Skin epidermis (tissue), 12 donors: ENCODE measurements around the gene TRIM26.
"Not testable (repeated sequence)": the region's sequence is repeated elsewhere in the genome, so short reads cannot be mapped to it uniquely, and the experiment has no call there.

Source experiments
- H3K27ac ChIP-seq, 21 experiments: fragments of 200-600 bp; sonication (generic) in 11 of 21; one replicate each; pipeline ENCODE4 v1.5.0; 2020; ENCODE audit warnings: mild to moderate bottlenecking in 3 of 21, inconsistent platforms in 2 of 21, moderate library complexity in 2 of 21
- H3K4me3 ChIP-seq, 7 experiments: fragments of 200-600 bp; sonication (generic) in 2 of 7; one replicate each; pipeline ENCODE4 v1.5.0; 2020; ENCODE audit warnings: inconsistent platforms in 2 of 7, mild to moderate bottlenecking in 2 of 7, moderate library complexity in 1 of 7

Gene TRIM26

DNA sequence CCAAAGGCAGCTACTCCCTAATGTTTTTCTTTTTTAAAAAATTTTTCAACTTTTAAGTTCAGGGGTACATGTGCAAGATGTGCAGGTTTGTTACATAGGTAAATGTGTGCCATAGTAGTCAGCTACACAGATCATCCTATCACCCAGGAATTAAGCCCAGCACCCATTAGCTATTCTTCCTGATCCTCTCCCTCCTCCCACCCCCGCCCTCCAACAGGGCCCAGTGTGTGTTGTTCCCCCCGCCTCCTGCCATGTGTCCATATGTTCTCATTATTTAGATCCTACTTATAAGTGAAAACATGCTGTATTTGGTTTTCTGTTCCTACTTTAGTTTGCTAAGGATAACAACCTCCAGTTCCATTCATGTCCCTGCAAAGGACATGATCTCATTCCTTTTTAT is 37.4 kb downstream of the TRIM26 start:
- Histone ChIP-seq H3K27ac (no peak overlapping the region), H3K4me3 (no peak overlapping the region)

DNA sequence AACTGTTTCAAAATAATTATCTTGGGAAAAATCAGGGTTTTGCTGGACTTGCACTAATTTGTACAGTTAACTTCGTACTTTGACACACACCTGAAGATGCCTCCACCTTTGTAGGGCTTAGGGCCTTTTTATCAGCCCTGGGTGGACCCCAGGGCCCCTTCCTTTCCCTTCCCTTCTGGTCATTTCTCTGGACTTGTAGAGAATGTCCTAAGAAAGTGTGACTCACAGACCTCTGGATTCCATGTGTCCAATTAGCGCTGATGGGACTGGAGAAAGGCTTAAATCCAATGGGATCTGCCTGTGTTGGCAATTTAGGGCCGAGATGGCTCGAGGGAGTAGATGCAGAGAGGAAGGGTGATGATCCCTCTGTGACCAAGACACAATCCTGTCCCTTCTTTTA is 40.5 kb downstream of the TRIM26 start:
- Histone ChIP-seq H3K27ac (no peak overlapping the region), H3K4me3 (no peak overlapping the region)

DNA sequence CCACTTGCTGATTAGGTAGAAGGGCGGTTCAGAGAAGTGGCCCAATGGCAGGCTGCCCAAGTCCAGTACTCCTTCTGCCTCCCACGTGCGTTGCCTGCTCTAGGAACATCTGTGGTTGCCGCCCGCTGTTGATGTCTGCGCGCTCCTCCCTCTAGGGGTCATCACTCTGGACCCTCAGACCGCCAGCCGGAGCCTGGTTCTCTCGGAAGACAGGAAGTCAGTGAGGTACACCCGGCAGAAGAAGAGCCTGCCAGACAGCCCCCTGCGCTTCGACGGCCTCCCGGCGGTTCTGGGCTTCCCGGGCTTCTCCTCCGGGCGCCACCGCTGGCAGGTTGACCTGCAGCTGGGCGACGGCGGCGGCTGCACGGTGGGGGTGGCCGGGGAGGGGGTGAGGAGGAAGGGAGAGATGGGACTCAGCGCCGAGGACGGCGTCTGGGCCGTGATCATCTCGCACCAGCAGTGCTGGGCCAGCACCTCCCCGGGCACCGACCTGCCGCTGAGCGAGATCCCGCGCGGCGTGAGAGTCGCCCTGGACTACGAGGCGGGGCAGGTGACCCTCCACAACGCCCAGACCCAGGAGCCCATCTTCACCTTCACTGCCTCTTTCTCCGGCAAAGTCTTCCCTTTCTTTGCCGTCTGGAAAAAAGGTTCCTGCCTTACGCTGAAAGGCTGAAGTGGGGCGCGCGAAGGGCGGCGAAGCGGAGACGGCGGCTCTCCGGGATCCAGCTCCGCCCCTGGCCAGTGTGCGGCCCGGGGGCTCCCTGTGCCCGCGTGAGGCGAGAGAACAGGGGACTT is 41.3 kb downstream of the TRIM26 start:
- H3K27ac ChIP-seq: no peak overlapping the region
- H3K4me3 ChIP-seq: no peak overlapping the region

DNA sequence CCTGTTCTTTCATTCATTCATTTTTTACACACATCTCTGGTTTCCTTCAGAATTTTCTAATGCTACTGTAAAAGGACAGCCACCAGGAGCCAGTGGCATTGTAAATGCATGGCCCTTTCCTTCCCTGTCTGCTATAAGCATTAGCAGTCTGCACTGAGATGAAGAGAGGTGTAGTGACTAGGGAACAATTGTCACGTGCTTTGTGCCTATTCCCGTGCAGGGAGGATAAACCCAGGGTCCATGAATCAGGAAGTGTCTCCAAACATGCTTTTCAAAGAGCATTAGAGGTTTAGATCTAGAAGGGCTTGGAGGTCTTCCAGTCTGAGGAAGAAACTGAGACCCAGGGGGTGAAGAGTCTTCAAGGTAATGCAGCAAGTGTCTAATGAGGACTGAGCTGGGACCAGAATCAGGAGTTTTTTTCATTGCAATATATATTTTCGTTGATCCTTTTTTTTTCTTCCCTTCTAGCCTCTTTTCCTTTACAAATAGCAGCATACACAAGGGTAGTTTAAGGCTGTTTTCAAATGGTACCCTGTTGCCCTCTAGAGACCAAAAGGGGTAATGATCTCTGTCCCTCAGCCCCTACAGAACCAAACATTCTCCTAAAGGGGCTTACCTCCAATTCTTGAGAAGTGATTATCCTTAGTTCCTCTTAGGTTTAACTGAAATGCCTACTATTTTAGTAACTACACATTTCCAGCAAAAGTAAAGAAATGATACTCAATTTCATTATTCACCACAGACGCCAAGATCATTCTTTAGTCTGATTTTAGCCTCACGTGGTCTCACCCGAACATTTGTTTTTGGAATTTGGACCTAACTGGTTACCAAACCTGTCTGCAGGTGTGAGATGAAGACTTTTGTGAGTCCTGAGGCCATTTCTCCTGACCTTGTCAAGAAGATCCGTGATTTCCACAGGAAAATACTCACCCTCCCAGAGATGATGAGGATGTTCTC is 43.3 kb downstream of the TRIM26 start:
- Histone ChIP-seq H3K27ac (no peak overlapping the region), H3K4me3 (no peak overlapping the region)

DNA sequence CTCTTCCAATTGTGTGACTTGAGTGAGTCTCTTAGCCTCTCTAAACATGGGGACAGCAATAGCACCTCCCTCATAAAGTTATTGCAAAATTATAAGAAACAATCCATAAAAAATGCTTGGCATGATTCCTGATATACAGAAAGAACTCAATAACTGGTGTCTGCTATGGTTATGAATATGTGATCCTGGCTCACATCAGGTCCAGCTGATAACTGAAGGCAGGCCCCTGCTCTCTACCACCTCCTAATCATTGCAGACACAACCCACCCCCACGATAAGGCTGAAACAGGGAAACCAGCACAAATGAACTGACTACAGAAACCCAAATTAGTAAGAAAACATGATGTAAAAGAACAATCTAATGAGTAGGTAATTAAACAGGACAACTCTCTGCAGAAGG is 44.5 kb downstream of the TRIM26 start:
- no peak overlapping the region for H3K27ac ChIP-seq
- no peak overlapping the region for H3K4me3 ChIP-seq

DNA sequence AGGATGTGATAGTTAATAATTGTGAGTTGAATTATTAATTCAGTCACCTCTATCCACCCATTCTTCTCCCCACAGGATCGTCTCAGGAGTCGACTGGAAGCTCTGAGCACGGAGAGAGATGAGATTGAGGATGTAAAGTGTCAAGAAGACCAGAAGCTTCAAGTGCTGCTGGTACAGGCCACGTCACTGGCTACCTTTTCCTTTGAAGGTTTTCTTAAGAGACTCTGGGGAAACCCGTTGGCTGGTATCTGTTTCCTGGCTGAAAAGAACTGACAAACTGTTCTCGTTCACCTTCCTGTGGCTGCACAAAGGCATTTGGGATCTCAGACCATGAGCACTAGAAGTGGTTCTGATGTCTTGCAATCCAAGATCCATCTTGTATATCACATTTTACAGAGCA is 46.1 kb downstream of the TRIM26 start:
- H3K27ac ChIP-seq: no peak overlapping the region
- no peak overlapping the region for H3K4me3 ChIP-seq

DNA sequence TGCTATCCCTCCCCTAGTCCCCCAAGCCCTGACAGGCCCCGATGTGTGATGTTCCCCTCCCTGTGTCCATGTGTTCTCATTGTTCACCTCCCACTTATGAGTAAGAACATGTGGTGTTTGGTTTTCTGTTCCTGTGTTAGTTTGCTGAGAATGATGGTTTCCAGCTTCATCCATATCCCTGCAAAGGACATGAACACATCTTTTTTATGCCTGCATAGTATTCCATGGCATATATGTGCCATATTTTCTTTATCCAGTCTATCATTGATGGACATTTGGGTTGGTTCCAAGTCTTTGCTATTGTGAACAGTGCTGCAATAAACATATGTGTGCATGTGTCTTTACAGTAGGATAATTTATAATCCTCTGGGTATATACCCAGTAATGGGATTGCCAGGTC is 48.0 kb downstream of the TRIM26 start:
- H3K4me3 ChIP-seq, H3K27ac ChIP-seq: not testable (repeated sequence)

DNA sequence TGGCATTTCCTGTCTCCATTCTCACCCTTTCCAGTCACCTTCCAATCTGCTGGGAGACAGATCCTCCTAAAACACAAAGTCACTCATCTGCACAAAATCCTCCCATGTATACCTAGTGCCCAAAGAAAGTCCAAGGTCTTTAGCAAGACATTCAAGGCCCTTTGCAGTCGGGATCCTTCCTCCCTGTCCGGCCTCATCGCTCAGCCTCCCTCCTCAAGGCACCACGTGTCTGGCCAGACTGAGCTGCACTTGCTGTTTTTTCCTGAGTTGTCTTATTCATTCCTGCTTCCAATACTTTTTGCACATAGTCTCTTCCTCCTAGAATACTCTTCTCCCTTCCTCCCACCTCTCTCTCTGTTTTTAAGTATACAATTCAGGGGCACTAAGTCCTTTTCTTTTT is 48.5 kb downstream of the TRIM26 start:
- Histone ChIP-seq H3K27ac (no peak overlapping the region), H3K4me3 (no peak overlapping the region)

DNA sequence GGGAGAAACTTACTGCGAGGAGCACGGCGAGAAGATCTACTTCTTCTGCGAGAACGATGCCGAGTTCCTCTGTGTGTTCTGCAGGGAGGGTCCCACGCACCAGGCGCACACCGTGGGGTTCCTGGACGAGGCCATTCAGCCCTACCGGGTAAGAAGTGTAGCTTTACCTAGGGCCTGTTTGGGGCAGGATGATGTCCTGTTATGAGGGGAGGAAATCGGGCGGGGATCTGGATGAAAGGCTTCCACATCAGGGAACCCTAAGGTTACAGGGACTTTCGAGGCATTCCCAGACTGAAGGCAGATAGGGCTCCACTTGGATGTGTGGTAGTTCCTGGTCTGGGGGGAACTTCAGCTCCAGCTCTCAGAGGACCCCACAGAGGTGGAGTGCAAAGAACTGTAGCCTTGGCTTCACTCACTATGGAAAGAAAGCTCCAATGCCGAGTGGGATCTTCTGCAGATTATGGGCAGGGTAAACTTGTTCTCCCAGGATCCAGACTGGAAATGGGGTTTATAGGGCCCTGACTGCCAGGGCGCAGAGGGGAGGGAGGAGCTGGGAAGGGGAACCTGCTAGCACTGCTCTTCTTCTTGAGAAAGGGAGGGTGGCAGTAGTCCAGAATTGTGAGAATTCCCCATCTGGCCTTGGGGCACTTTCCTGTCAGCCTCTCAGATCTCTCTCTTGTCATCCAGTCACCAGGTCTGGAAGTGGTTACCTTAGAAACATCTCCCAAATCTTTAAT is 49.1 kb downstream of the TRIM26 start:
- no peak overlapping the region for H3K4me3 ChIP-seq
- H3K27ac ChIP-seq: no peak overlapping the region

DNA sequence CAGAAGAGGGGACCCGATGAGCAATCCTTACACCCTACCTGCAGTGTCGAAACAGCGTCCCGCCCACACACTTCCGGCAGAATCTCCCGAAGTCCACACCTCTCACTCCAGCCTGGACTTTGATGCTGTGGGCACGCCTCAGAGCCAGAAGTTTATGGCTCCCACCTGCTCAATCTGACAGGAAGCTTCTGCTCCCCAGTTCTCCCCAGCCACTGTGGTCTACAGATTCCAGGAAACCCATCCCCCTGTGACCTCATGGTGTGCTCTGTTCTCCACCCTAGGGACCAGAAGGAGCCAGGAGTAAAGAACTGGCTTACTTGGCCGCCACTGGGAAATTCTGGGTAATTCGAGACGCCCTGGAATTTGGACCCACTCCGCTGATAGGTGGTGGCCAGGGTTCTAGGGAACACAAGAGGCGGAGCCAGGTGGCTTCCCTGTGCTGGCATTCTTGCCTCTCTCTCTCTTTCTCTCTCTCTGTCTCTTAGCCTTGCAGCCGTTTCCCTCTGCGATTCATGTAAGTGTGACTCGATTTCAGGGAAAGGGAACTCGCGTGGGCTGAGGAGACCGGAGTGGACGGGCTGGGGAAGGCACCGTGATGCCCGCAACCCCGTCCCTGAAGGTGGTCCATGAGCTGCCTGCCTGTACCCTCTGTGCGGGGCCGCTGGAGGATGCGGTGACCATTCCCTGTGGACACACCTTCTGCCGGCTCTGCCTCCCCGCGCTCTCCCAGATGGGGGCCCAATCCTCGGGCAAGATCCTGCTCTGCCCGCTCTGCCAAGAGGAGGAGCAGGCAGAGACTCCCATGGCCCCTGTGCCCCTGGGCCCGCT is 49.9 kb downstream of the TRIM26 start, which contains the start of gene TRIM15:
TRIM15 (plus strand) TSS at position 457 of the 828 bp plus-strand sequence; CDS start at position 596, 139 bp downstream.
- Histone ChIP-seq H3K27ac (no peak within 1 kb of the TSS), H3K4me3 (no peak within 1 kb of the TSS)

DNA sequence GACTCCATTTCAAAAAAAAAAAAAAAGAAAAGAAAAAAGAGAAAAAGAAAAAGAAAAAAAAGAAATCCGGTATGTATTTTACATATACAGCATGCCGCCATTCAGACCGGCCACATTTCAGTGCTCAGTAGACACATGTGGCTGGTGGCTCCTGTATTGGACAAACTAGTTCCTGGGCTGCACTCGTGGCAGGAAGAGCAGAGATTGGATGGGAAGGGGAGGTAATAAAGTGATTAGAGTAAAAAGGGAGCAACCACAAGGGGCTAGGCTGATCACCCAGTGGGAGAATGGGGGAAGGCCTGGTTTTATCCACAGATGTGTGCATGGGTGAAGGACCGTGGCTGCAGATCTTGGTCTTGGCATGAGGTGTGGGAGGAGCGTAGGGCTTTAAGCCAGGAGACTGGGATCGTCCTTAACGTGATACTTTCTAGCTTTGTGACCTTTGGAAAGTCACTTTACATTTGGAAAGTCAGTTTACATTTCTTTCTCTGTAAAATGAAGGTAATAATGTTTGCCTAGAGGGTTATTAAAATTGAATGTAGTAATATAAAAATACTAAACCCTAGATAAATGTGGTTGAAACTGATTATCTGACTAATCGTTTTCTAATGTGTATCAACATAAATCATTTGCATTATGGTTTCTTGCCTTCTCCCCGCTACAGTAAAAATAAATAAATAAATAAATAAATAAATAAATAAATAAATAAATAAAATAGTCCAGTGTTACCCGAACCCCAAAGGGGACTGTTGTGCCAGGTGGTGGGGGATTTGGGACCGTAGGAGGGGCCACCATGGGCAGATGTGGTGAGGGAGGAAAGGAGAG is 50.7 kb downstream of the TRIM26 start:
- no peak overlapping the region for H3K4me3 ChIP-seq
- H3K27ac ChIP-seq: no peak overlapping the region

DNA sequence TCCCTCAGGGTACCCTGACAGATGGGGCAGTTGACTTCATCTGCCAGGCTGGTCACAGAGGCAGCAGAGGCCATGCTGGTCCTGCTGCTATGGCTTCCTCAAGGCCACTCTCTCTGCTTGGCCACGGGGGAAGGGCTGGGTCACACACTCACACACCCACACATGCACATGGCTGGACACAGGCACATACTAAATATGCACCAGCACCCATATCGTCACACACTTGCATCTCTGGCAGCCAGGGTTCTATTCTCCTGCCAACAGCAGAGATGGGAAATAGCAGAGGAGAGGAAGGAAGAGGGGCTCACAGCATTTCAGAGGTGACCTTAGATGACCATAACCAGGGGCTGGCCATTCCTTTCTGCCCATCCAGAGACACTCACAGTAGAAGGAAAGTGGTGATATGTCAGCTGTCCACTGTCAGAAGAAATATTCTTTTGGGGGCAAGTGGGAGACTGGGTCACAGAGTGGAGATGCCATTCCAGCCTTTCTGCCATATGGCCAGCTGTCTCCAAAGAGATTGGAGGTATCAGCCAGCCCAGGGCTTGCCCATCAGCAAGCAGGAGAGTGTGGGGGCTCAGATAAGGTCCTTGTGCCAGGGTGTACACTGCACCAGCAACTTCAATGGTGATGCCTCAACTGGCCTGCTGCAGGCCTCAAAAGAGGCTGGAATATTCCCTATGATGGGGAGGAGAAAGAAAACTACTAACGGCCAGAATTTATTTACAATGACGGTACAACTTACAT is 52.2 kb downstream of the TRIM26 start, which contains the start of gene TRIM10:
TRIM10 (minus strand) TSS at position 427 of the 747 bp plus-strand sequence; CDS start at position 74, 353 bp downstream.
- Histone ChIP-seq H3K27ac (no peak within 1 kb of the TSS), H3K4me3 (no peak within 1 kb of the TSS)

DNA sequence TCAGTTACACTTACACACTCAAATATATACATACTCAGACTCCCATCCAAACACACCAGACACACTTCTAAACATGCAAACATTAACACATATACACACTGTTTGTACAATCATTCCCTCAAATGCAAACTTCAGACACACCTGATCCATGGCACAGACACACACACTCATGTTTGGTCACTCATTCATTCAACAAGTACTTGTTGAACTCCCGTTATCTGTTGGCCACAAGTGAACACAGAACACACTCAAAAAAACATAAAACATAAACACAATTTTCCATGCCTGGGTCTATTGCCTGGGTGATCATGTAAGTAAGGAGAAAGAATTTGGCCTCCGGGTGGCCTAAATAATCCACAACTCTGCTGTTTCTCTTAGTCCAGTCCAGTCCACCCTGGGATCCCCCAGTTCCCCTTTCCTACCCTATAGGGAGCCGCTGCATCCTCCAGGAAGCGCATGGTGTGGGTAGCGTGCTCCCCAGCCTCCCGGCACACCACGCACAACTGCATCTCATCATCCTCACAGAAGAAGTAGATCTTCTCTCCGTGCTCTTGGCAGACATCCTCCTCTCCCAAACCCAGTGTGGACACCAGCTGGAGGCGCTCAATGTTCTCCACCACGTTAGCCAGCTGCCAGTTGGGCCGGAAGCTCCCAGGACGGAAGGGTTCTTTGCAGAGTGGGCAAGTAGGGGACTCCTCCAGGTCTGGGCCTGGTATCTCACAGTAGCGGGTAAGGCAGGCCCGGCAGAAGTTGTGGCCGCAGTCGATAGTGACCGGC is 53.0 kb downstream of the TRIM26 start:
- Histone ChIP-seq H3K27ac (no peak overlapping the region), H3K4me3 (no peak overlapping the region)

DNA sequence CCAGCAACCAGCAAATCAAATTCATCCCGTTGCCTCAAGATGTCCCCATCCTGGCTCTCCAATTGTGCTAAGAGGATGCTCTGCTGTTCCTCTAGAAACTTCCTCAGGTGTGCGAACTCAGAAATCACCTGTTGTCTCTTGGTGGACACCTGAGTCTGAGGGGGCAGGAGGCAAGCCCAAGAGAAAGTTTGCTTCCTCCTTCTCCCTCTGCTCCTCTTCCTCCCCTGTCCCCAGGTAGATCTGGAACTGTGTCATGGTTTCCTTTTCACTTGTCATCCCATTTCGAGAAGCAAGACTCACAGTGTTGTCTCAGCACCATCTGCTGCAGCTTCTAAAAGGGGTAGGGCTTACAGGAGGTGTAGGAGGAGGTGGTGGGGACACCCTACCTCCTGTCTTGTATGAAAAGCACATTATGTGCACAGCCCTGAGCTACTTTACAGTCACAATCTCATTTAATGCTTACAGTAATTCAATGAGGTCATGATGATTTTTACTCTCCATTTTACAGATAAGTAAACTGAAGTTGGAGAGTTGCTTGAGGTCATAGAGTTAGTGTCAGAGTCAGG is 54.6 kb downstream of the TRIM26 start:
- H3K27ac ChIP-seq: no peak overlapping the region
- H3K4me3 ChIP-seq: no peak overlapping the region

DNA sequence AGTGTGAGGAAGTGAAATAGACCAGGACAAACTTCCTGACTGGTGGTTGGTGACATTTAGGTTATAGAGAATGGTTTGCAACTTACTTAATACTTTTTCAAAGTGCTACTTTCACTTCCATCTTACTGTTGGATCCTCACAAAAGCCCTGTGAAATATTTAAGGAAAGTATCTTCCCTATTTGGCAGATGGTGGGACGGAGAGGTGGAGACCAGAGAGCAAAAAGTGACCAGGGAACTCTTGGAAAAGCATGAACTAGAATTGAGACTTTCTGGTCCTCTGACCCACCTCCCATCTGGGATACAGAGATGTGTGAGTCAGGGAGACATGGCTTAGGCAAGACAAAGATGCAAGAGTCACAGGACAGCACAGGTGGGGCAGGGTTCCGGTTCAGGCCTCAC is 55.2 kb downstream of the TRIM26 start:
- Histone ChIP-seq H3K27ac (no peak overlapping the region), H3K4me3 (no peak overlapping the region)

DNA sequence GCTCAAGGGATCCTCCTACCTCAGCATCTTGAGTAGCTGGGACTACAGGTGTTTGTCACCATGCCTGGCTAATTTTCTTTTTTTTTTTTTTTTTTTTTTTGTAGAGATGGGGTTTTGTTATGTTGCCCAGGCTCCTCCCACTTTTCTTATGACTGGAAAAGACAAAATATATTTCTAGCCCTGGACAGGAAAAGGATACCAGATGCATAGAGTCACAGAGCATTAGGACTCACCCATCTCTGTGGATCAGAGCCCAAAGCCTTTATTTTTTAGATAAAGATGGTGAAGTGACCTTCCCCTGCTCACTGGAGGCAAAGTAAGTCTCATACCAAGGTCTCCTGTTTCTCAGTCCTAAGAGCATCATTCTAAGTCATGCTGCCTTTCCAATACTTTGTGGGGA is 55.6 kb downstream of the TRIM26 start:
- no peak overlapping the region for H3K27ac ChIP-seq
- no peak overlapping the region for H3K4me3 ChIP-seq

DNA sequence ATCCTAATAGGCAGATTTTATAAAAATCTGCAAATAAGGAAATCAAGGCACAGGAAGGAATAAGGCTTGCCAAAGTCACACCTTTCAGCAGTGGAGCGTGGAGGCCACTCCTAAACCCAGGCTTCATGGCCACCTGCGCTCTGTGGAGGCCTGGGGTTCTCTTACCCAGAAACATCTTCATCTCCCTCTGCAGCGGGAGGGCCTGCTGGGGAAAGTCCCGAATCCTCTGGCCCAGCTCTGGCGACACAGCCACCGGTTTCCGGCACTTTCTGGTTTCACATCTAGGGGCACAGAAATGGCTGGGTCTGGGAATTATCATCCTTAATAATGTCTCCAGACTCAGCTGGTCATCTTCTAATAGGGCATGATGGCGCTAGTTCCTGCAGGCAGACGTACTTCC is 56.4 kb downstream of the TRIM26 start:
- H3K27ac ChIP-seq: no peak overlapping the region
- no peak overlapping the region for H3K4me3 ChIP-seq
